Glutamatergic neuron (in vitro differentiated cells): ENCODE measurements around the gene SLCO2B1. TPM values are rescaled to one million over a fixed set of nuclear protein-coding genes. Genes with fewer than 3 reads are reported as not detected.

Experiments used
- DNase-seq: peaks from one replicate; pipeline ENCODE4 v3.0.0; 2022
- H3K27ac Mint-ChIP-seq: one replicate; pipeline ENCODE4 v1.8.0; 2020; ENCODE audit warnings: mild to moderate bottlenecking, mixed read lengths, inconsistent platforms; ENCODE audit not compliant: unreplicated experiment
- H3K27me3 Mint-ChIP-seq: one replicate; pipeline ENCODE4 v1.8.0; 2020; ENCODE audit warnings: mild to moderate bottlenecking, moderate library complexity, mixed read lengths, inconsistent platforms; ENCODE audit not compliant: unreplicated experiment
- H3K36me3 Mint-ChIP-seq: one replicate; pipeline ENCODE4 v1.8.0; 2020; ENCODE audit warnings: mild to moderate bottlenecking, mixed read lengths, inconsistent platforms; ENCODE audit not compliant: unreplicated experiment
- H3K4me1 Mint-ChIP-seq: one replicate; pipeline ENCODE4 v1.8.0; 2020; ENCODE audit warnings: mild to moderate bottlenecking, low read depth, mixed read lengths, inconsistent platforms; ENCODE audit not compliant: unreplicated experiment
- H3K4me3 Mint-ChIP-seq: one replicate; pipeline ENCODE4 v1.8.0; 2020; ENCODE audit warnings: mild to moderate bottlenecking, mixed read lengths, inconsistent platforms; ENCODE audit not compliant: unreplicated experiment
- H3K9me3 Mint-ChIP-seq: one replicate; pipeline ENCODE4 v1.8.0; 2020; ENCODE audit warnings: mild to moderate bottlenecking, moderate library complexity, mixed read lengths, inconsistent platforms; ENCODE audit not compliant: unreplicated experiment
- total RNA-seq: library from RNA; stranded (reverse); fragmentation: NEBNext Ultra II Directional; extraction: Animal tissue kit (Norgen Biotek cat#: 25700); gene quantifications from one replicate; pipeline ENCODE4 v1.2.1, GENCODE V29; 2021; ENCODE audit not compliant: unreplicated experiment
- TF ChIP-seq, protein P1 (sequence below): fragments of 200-600 bp; sonication (generic); IDR thresholded peaks from one replicate; pipeline ENCODE4 v1.5.0; 2021; ENCODE audit not compliant: partially characterized antibody, unreplicated experiment

Gene SLCO2B1
- total RNA-seq, 1 donor from 2014 or later, result not detected

DNA sequence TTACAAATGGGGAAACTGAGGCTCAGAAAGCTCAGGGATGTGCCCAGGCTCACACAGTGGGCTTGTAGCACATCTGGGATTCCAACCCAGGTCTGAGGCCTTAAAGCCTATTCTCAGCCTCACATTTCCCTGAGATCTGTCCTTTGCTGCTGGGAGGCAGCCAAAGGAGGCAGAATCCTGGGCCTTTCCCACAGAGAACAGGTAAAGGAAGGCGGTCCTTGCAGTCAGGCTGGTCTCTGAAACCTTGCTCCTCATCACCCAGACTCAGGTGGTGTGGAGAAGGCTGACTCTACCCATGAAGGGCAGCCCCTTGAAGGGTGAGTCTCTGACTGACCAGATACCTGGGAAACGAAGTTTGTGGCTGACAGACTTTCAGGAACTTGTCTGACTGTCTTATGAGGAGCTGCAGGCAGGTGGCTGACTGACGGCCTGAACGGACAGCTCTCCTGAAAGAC, 7.8 kb downstream of the SLCO2B1 start:
- no peaks in the 10 kb centered on the region for H3K27me3 Mint-ChIP-seq

DNA sequence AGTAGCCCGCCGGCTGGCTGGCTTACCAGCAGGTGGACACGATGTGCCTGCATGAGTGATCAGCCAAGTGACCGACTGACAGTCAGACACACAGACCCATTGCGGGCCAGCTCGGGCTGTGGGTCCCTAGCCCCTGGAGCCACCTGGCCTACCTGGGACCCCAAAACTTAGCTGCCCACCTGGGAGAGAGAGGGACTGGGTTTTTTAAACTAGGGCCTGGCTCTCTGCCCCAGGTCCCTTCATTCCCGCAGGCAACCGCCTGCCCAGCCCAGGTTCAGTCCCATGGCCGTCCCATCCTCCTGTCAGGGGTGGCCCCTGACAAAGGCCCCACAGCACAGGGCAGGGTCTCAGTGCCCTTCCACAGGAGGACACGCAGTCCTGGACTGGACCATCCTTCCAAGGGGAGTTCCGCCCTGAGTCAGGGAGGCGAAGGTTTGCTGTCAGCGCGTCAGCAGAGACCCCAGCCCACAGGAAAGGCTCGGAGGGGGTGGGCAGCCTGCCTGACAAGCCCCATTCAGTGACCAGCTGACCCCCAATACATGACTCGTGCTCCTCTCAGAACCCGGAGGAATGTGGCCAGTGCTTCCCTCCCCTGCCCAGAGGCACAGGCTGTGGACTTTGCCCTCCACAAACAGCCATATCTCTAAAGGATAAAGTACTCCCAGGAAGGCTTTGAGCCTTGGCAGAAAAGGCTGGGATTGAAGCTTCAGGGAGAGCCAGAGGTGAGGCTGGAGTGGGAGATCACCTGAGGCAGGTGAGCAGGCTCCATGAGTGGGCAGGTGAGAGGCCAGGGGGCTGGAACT, 8.4 kb downstream of the SLCO2B1 start:
- no peak for DNase-seq
- H3K4me3 Mint-ChIP-seq, result no peak overlapping the region

More for the DNA sequence above, 7.8 kb downstream of the SLCO2B1 start:
- TF ChIP-seq, protein P1, sequence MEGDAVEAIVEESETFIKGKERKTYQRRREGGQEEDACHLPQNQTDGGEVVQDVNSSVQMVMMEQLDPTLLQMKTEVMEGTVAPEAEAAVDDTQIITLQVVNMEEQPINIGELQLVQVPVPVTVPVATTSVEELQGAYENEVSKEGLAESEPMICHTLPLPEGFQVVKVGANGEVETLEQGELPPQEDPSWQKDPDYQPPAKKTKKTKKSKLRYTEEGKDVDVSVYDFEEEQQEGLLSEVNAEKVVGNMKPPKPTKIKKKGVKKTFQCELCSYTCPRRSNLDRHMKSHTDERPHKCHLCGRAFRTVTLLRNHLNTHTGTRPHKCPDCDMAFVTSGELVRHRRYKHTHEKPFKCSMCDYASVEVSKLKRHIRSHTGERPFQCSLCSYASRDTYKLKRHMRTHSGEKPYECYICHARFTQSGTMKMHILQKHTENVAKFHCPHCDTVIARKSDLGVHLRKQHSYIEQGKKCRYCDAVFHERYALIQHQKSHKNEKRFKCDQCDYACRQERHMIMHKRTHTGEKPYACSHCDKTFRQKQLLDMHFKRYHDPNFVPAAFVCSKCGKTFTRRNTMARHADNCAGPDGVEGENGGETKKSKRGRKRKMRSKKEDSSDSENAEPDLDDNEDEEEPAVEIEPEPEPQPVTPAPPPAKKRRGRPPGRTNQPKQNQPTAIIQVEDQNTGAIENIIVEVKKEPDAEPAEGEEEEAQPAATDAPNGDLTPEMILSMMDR, result no peak
- DNase-seq, result no peak
- Mint-ChIP-seq H3K4me1 (no peaks in the 10 kb centered on the region), H3K4me3 (no peak overlapping the region), H3K36me3 (peaks cover 11% of the 10 kb centered on the region), H3K9me3 (peaks cover 5% of the 10 kb centered on the region), H3K27ac (no peak overlapping the region)

DNA sequence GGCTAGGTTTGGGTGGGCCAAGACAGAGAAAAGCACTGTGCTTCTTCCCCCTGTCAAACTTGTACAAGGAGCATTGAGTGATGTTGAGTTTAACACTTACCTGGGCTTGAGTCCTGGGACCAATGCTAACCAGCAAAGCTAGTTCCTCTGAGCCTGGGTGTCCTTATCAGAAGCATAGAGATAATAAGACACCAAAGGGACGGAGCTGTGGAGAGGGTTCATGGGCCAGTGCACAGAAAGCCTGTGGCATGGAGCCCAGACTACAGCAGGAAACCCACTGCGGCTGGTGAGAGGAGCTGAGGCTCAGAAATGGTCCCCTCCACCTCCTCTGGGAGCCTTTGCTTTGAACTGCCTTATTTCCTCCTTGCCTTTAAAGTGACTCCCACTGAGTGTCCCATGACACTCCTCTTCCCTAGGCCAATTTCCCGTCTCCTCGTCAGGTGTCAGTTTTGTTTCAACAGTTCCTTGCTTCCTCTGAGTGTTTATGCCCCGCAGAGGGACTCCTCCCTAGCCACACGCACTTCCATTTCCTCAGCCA, 9.4 kb downstream of the SLCO2B1 start:
- Mint-ChIP-seq H3K27me3 (peaks cover 1% of the 10 kb centered on the region), H3K9me3 (peaks cover 5% of the 10 kb centered on the region), H3K27ac (no peak overlapping the region), H3K36me3 (peaks cover 11% of the 10 kb centered on the region), H3K4me3 (no peak overlapping the region), H3K4me1 (no peaks in the 10 kb centered on the region)
- no peak for DNase-seq
- TF ChIP-seq, protein P1, result no peak

More for the DNA sequence above, 8.4 kb downstream of the SLCO2B1 start:
- TF ChIP-seq, protein P1, result no peak
- Mint-ChIP-seq H3K36me3 (peaks cover 11% of the 10 kb centered on the region), H3K27ac (no peak overlapping the region), H3K9me3 (peaks cover 5% of the 10 kb centered on the region), H3K4me1 (no peaks in the 10 kb centered on the region), H3K27me3 (peaks cover 1% of the 10 kb centered on the region)

DNA sequence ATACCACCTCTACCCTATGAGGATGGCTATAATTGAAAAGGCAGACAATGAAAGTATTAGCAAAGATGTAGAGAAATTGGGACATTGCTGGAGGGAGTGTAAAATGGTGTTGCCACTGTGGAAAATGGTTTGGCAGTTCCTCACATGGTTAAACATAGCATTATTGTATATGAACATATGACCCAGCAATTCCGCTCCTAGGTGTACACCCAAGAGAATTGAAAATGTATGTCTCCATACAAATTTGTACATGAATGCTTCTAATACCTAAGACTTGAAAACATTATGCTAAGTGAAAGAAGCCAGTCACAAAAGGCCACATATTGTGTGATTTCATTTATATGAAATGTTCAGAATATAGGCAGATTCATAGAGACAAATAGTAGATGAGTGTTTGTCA, 10.0 kb downstream of the SLCO2B1 start:
- Mint-ChIP-seq H3K4me1 (no peaks in the 10 kb centered on the region), H3K27ac (no peak overlapping the region), H3K4me3 (no peak overlapping the region), H3K9me3 (peaks cover 5% of the 10 kb centered on the region), H3K27me3 (peaks cover 1% of the 10 kb centered on the region), H3K36me3 (peaks cover 11% of the 10 kb centered on the region)
- TF ChIP-seq, protein P1, result no peak
- no peak for DNase-seq
